ENCODE measurements around the gene ATP8B1.

- TF ChIP-seq CTCF (IDR thresholded peaks at IDR 0.05) (no peak), POLR2A (IDR thresholded peaks at IDR 0.05) (no peak)
Observed at GRCh38 chr18:57831597-57832377, 28.7 kb upstream of the ATP8B1 start.
